Nephron progenitor cell (in vitro differentiated cells): ENCODE data around the gene RFC4.

Source experiments
- DNase-seq: peaks from one replicate; pipeline ENCODE4 v3.0.0; 2021
- H3K27ac Mint-ChIP-seq: 2 replicates; pipeline ENCODE4 v1.8.0; 2021; ENCODE audit warnings: mild to moderate bottlenecking, moderate library complexity, mixed read lengths
- H3K27me3 Mint-ChIP-seq: 2 replicates; pipeline ENCODE4 v1.8.0; 2021; ENCODE audit warnings: mild to moderate bottlenecking, low read depth, mixed read lengths; ENCODE audit not compliant: poor library complexity
- H3K36me3 Mint-ChIP-seq: 2 replicates; pipeline ENCODE4 v1.8.0; 2021; ENCODE audit warnings: low read depth, mixed read lengths
- H3K4me1 Mint-ChIP-seq: 2 replicates; pipeline ENCODE4 v1.8.0; 2021; ENCODE audit warnings: mixed read lengths
- H3K4me3 Mint-ChIP-seq: 2 replicates; pipeline ENCODE4 v1.8.0; 2021; ENCODE audit warnings: mild to moderate bottlenecking, moderate library complexity, mixed read lengths
- H3K9me3 Mint-ChIP-seq: 2 replicates; pipeline ENCODE4 v1.8.0; 2021; ENCODE audit warnings: mild to moderate bottlenecking, moderate library complexity, mixed read lengths
- TF ChIP-seq, protein P1 (sequence below): fragments of 200-600 bp; sonication (generic); IDR thresholded peaks from 2 replicates; pipeline ENCODE4 v1.5.0; 2021; ENCODE audit warnings: antibody characterized with exemption

RFC4 gene

DNA sequence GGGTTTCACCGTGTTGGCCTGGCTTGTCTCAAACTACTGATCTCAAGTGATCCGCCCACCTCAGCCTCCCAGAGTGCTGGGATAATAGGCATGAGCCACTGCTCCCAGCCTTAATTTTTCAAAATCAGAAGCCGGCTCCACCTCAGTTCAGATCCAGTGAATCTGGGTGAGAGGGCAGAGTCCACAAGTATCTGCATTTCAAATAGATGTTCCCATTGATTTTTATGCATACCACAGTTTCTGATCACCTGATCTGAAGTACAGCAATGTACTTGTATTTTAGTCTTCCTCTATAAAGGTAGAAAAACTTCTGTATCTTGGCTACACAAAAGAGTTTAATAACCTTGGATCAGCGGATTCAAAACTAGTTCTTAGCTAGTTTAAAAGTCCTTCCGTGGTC is 27.1 kb downstream of the RFC4 start:
- TF ChIP-seq, protein P1, sequence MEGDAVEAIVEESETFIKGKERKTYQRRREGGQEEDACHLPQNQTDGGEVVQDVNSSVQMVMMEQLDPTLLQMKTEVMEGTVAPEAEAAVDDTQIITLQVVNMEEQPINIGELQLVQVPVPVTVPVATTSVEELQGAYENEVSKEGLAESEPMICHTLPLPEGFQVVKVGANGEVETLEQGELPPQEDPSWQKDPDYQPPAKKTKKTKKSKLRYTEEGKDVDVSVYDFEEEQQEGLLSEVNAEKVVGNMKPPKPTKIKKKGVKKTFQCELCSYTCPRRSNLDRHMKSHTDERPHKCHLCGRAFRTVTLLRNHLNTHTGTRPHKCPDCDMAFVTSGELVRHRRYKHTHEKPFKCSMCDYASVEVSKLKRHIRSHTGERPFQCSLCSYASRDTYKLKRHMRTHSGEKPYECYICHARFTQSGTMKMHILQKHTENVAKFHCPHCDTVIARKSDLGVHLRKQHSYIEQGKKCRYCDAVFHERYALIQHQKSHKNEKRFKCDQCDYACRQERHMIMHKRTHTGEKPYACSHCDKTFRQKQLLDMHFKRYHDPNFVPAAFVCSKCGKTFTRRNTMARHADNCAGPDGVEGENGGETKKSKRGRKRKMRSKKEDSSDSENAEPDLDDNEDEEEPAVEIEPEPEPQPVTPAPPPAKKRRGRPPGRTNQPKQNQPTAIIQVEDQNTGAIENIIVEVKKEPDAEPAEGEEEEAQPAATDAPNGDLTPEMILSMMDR = no peak
- H3K4me1 Mint-ChIP-seq = peaks cover 15% of the 10 kb centered on the region
- DNase-seq = no peak
- no peak overlapping the region for H3K4me3 Mint-ChIP-seq
- H3K27me3 Mint-ChIP-seq = peaks cover 30% of the 10 kb centered on the region
- H3K36me3 Mint-ChIP-seq = peaks cover 8% of the 10 kb centered on the region
- H3K27ac Mint-ChIP-seq = no peak overlapping the region
- H3K9me3 Mint-ChIP-seq = peaks cover 5% of the 10 kb centered on the region

DNA sequence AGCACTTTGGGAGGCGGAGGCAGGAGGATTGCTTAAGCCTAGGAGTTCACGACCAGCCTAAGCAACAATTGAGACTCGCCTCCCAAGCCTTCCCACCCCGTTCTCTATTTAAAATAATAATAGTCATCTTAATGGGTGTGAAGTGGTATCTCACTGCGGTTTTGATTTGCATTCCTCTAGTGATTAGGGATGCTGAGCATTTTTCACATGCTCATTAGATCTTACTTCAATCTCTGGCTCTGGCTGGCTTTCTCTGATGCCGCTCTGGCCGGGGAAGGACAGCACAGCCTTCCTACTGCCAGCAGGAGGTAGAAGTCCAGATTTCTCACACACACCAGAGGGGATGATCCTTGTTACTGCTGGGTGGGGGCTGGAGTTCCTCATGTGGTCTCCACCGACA is 30.3 kb downstream of the RFC4 start:
- H3K27me3 Mint-ChIP-seq = peaks cover 37% of the 10 kb centered on the region
- H3K36me3 Mint-ChIP-seq = no peaks in the 10 kb centered on the region
- peaks cover 5% of the 10 kb centered on the region for H3K9me3 Mint-ChIP-seq
- peaks cover 10% of the 10 kb centered on the region for H3K4me1 Mint-ChIP-seq
- no peak overlapping the region for H3K27ac Mint-ChIP-seq
- DNase-seq = no peak
- H3K4me3 Mint-ChIP-seq = no peak overlapping the region
- TF ChIP-seq, protein P1 = no peak

DNA sequence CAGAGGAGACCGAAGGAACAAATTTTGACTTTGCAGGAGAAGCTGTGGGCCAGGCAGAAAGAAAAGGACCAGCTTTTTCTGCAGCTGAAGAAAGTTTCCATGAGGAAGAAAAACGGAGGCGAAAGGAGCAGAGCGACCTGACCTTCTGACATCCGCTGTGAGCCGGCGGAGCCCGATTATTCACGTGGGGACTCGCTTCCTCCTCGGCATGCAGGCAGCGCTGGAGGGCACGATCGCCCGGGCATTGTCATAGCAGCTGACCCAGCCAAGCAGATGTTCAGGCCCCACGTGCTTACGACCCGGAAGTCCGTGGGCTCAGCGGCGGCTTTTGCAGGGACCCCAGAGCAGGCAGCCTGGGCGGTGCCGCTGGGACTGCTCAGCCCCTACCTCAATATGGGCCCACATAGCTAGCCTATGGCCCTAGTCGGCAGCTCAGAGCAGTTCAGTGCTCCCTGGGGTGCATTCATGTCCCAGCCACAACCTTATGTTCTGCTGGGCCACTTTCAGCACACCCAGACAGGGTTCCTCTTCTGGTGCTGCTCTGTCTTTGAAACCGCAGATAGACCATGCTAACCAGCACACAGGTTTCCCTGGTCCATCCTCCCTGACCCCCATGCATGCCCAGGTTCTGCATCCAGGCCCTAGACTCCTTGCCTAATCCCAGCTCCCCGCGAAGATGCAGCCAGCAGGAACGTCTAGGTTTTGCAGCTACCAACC is 33.4 kb downstream of the RFC4 start:
- TF ChIP-seq, protein P1 = no peak
- H3K4me1 Mint-ChIP-seq = peaks cover 10% of the 10 kb centered on the region
- no peak for DNase-seq
- H3K27me3 Mint-ChIP-seq = peaks cover 30% of the 10 kb centered on the region
- H3K36me3 Mint-ChIP-seq = no peaks in the 10 kb centered on the region
- H3K4me3 Mint-ChIP-seq = no peak overlapping the region
- peaks cover 5% of the 10 kb centered on the region for H3K9me3 Mint-ChIP-seq
- H3K27ac Mint-ChIP-seq = peak overlapping the region; percentile 17

DNA sequence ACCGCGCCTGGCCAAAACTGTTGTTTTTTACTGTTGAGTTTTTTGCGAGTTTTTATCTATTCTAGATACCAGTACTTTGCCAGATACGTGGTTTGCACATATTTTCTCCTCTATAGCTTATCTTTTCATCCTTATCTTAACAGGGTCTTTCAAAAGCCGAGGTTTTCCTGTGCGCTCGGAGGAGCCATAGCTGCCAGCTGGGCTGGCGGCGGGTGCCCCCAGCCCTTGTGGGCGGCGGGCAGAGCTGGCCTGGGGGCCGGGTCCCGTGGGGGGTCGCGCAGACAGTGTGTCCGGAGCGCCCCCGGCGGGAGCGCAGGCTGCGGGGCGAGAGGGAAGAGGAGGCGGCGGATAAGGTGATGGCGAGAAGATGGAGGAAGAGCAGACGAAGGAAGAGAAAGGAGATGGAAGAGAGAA is 34.0 kb downstream of the RFC4 start:
- Mint-ChIP-seq H3K9me3 (peaks cover 5% of the 10 kb centered on the region), H3K27ac (no peak overlapping the region), H3K4me1 (peaks cover 10% of the 10 kb centered on the region), H3K36me3 (no peaks in the 10 kb centered on the region), H3K27me3 (peaks cover 30% of the 10 kb centered on the region), H3K4me3 (no peak overlapping the region)
- no peak for DNase-seq
- TF ChIP-seq, protein P1 = no peak

DNA sequence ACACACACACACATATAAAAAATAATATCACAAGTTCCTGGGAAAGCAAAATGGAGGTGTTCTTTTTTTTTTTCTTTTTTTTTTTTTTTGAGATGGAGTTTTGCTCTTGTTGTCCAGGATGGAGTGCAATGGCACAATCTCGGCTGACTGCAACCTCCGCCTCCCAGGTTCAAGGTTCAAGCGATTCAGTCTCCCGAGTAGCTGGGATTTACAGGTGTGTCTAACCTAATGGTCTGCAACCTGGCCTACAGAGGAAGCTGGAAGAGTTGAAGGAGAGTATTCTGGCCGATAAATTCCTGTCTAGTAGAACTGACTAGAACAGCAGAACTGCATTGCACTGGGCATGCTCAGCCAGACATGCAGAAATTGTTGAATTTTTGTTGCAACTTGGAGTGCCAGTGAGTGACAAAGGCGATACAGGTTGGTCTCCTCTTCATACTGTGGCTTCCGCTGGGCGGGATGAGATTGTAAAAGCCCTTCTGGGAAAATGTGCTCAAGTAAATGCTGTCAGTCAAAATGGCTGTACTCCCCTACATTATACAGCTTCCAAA is 45.3 kb downstream of the RFC4 start:
- TF ChIP-seq, protein P1 = no peak
- peaks cover 6% of the 10 kb centered on the region for H3K9me3 Mint-ChIP-seq
- no peak for DNase-seq
- no peaks in the 10 kb centered on the region for H3K36me3 Mint-ChIP-seq
- no peaks in the 10 kb centered on the region for H3K4me1 Mint-ChIP-seq
- H3K27ac Mint-ChIP-seq = no peak overlapping the region
- no peak overlapping the region for H3K4me3 Mint-ChIP-seq
- H3K27me3 Mint-ChIP-seq = peaks cover 22% of the 10 kb centered on the region
